ENCODE results near the gene KBTBD12.

Gene KBTBD12

DNA sequence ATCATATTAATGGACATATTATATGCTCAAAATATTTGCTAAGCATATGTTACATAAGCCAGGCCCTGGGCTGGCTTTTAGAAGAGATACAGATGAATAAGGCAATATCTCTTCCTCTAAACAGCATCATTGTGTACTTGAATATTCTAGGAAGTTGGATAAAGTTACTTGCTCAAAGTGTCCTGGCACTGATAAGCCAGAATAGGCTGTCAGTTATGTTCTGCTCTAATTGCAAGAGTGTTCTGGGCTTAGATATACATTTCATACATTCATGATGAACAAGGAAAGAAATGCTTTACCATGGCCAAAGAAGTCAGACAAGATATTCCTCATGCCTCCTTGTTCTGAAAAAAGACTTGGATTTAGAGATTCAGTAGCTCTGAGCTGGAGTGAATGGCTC is 40.7 kb downstream of the KBTBD12 start:
- DNase-seq, result no peak

DNA sequence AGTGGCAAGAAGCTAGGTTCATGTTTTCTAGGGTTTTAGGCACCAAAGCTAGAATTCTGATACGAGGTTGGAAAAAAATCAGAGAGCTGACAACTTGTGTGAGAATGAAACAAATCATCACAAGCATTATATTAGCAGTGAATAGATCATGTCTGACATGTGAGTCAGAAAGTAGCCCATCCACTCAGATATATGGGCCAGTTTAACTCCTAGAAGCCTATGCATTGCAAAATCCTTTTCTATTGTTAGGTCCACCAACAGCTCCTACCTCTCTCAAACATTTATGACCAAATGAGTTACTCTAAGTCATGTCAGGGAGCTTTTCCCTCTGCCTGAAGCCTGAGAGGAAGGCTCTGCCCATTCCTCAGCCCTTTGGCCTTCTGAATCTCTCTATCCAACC is 44.0 kb downstream of the KBTBD12 start:
- no peak for DNase-seq

DNA sequence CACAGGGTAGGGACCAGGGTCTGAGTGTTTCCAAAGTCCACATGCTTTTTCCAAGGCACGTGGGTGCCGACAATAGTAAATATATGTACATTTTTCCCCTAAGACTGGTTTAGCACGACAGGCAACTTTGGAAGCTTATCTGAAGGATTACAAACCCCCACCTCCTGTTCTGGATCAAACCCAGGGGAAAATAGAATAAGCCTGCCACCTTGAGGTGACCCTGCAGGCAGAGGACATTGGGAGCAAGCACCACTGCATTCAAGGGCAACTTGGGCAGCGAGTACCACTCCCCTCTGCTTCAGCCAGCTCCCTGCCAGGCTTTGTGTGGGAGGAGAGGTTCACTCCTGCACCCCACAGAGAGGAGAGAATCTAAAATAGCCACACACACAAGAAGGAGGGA is 44.8 kb downstream of the KBTBD12 start:
- DNase-seq, result no peak

DNA sequence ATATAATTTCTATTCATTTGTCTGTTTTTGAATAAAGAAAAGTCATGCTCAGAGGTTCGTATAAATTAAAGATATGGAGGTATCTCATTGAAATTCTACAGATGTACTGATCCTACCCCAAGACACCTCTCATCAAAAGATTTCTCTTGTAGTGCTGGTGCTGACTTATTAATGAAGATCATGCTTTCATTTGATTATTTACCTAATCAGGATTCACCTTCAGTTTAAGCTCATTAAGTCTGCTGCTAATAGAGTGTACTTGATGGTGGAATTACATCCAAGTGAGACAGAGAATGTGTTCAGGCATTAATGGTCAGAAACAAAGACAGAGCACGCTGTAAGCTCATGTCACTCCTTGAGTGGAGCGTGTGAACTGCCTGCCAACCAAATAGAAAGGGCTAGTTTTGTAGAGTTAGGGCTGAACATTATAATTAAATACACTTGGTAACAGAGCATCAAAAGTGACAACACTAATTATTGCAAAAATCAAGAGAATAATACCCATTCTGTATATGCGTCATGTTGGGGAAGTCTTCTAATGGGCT is 45.5 kb downstream of the KBTBD12 start:
- no peak for DNase-seq

DNA sequence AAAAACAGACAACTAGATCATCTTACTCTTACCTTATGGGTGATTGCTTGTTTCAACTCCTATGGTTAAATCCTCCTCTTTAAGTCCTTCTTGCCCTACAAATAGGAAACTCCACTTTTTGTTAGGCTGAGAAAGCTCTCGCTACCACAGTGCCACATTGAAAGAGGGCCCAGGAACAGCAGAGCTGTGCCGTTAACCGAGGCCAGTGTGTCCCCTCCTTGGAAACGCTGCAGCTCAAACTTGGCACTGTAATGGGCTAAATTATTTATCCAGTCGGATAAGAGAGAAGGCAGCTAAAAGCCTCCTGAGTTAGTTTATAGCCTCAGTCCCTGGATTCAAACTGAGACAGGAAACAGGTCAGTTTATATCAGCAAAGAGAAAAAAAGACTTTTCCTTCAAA is 46.1 kb downstream of the KBTBD12 start:
- DNase-seq, result no peak

DNA sequence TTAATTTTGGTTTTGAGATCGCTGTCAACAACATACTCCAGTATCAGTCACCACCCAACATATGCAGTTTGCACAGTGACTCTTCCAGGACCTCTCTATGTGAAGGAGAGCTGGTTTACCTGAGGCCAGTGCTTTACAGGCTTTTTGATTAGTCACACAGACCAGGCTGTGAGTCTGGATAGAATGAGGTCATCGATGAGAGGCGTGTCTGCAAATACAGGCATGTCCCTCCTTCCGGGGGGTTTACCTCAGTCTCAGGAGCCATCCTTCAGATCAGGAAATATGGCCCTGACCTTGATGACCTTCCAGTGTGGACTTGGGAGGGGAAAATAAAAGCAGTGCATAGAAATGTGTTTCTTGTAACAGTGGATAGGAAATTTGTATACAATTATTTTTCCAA is 46.9 kb downstream of the KBTBD12 start:
- no peak for DNase-seq

DNA sequence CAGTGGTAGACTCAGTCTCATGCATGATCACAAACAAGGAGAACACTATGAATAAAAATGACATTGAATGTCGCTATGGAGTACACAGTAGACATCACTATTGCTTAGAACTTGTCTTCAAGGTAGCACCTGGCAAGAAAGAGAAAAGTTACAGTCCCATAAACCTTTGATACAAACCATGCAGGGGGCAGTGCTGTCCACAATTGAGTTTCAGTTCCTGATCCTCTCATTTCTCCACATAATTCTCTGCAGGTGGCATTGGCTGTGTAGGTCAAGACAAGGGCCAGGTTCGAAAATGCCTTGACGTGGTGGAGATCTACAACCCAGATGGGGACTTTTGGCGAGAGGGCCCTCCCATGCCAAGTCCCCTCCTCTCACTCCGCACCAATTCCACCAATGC is 47.9 kb downstream of the KBTBD12 start:
- DNase-seq, result no peak

DNA sequence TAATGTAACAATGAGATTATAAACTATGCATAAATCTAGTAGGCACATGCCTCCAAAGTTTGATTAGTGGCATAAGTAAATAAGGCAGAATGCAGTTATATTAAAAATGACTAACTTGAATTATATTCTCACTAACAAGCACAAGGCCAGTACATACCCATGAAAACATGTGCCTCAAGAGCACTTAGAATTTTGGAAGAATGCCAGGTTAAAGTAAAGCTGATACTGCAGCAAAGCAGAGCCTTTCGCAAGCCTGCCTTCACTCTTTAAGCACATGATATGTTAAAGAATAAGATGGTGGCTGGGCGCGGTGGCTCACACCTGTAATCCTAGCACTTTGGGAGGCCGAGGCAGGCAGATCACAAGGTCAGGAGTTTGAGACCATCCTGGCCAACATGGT is 49.0 kb downstream of the KBTBD12 start:
- DNase-seq, result no peak

DNA sequence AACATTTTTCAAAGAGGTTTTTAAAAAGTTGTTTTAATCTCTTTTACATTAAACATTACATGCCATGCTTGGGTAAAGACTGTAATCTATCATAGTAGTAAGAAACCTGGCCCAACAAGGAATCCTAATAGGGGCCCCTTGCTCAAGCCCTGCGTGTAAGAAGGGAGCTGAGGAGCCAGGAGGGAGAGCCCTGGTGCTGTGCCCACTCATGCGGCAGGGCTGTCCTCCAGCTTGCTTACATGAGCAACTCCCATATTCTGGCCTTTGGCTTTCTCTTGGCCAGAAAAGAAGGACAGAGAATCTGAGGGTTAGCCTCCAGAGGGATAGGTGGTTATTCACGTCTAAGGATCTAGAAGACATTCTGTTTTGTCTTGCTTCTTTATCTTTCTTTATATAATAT is 49.8 kb downstream of the KBTBD12 start:
- DNase-seq, result no peak

DNA sequence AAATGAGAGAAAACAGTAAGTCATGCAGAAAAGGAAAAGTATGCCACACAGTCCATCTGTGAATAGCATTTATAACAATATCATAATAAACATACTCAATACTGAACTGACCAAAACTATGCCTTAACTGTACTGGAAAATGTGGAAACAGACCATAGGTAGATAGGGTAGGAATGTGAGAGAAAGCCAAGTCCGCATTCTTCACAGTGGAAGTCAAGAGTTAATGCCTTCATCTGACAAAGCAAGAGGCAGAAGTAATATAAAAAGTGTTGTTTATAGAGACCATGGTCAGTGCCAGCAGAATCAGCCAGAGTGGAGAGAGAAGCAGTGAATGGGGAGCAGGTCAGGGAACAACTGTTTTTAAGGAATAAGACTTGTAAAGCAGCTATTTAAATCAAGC is 52.3 kb downstream of the KBTBD12 start:
- DNase-seq, result no peak

DNA sequence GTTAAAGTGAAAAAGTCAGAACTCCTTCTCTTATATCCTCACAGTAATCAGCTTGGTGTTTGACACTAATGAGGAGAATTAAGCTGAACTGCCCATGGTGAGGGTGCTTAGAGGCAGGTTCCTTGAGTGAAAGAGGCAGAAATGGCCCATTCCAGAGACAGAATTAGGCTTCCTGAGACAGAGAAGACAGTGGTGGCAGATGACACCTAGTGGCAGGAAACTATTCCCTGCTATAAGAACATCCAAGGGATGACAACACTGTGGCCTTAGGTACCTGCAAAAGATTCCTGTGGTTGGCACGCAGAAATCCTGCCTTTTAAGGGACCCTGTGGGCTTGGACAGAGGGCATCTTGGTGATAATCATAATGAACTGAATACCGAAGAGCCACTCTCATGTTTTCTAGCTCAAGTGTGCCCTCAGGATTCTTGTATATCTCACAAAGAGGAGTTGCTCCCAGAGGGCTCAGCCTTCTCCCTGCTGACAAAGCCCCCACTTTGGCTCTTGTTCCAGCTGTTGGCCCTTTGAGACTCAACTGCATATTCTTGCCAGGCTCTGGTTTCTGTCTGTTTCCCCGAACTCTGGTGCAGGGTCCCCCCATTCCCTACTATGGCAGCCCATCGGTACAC is 56.0 kb downstream of the KBTBD12 start:
- DNase-seq, result peak; percentile 22

DNA sequence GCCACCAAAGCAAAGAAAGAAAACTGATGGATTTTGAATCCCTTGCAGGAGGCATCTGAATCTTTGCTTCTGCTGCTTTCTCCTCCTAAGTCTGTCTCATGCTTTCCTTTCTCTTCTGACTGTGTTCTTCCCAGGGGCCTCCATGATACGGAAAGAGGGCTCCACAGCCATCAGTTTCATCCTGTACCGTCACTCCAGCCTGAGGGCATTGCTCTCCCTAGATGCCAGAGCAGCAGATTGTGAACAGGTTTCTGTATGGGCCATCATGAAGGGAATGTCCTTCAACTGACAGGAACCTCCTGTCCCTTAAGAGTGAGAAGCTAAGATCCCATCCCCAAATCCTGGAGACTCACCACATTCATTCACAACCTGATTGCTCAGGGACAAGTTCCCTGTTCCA is 59.2 kb downstream of the KBTBD12 start:
- DNase-seq, result no peak

DNA sequence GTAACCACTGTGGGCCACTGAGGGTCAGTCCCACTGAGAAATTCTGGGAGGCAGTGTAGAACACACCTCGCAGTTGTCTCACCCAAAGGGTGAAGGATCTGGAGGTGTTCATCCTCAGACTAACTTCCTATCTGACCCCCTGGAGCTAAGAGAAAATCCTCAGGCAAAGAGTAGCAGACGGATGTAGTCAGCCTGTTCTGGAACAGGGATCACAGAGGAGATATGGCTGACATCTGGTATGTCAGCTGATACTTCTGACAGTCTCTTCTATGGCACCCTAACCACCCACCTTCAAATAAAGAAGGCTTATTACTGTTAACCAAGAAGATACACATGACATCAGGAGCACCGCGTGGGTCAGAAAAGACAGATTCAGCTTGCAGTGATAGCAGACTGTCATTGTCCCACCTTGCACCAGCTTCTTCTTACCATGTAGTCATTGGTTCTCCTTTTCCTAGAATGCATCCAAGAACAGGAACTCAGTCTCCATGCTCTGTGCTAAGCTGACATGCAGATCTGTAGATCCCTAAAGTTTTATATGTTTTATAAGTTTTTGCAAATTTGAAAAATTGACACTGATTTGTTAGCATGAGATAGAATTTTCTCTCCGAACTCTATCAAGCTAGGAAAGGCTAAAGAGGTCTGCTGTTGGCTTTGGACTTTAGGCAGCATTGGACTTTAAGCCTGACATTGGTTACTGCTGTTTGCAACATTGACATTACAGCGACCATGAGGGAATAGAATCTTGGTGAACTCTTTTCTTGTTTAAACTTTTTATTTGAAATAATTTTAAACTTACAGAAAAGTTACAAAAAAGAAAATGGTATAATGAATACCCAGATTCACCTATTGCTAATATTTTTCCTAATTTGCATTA is 60.4 kb downstream of the KBTBD12 start:
- no peak for DNase-seq

DNA sequence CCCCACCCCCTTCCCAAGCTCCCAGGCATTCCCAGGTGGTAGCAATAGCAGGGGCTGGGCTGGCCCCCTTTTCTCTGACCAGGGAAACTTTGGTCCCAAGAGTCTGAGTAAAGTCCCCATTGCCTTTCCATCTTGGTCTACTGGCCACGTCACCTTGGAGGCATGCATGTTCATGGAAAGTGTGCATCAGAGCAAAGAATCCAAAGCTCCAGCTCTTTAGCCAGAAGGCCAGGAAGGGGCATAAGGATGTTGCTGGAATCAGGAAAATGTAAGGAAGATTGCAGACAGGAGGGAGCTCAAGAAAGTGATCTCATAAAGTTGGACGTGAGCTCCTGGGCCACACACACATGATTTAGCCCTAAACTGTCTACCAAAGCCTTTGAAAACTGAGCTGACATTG is 63.6 kb downstream of the KBTBD12 start:
- no peak for DNase-seq

DNA sequence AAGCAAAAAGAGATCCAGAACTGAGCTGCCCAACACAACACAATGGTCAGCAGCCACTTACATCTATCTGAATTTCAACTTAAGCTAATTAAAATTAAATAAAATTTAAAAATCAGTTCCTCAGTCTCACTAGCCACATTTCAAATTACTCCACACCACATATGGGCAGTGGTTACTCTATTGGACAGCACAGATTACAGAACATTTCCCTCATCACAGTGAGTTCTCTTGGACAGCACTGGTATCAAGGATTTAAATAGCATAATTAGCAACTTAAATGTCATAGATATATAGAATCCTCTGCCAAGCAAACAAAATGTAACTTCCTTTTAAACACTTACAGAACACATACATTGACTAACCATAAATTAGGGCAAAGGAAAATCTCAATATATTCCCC is 64.4 kb downstream of the KBTBD12 start:
- DNase-seq, result no peak

DNA sequence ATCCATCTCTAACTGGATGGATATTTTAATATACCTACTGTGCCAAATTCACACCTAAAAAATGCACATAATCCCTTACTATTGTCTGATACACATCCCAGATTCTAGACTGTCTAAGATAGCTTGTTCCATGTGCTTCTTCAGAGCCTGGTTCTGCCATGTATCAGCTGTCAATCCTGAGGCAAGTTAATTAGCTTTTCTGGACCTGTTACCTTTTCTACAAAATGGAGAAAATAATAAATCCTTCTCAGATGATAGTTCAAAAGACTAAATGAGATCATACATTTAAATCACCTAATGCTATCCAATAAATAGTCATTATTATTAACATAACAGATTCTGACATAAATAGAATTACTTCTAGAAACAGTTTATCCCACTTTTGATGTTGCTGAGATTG is 66.1 kb downstream of the KBTBD12 start:
- no peak for DNase-seq

DNA sequence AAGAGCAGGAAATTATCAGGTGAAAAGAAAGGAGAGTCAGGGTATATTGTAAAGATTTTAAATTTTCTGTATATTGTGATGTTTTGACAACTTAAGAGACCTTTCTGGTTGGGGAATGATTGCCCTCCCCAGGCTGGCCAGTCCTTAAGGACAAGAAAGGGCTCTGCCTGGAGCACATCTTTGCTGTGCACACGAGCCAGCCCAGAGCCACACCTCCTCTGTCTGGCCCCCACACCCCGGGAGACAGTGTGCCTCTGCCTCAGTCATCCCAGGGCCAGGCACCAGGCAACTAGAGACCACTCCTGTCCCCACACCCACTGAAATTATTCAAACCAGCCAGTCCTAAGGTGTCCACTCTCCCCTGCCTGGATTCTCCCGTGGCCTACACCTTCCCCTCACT is 67.1 kb downstream of the KBTBD12 start:
- no peak for DNase-seq

DNA sequence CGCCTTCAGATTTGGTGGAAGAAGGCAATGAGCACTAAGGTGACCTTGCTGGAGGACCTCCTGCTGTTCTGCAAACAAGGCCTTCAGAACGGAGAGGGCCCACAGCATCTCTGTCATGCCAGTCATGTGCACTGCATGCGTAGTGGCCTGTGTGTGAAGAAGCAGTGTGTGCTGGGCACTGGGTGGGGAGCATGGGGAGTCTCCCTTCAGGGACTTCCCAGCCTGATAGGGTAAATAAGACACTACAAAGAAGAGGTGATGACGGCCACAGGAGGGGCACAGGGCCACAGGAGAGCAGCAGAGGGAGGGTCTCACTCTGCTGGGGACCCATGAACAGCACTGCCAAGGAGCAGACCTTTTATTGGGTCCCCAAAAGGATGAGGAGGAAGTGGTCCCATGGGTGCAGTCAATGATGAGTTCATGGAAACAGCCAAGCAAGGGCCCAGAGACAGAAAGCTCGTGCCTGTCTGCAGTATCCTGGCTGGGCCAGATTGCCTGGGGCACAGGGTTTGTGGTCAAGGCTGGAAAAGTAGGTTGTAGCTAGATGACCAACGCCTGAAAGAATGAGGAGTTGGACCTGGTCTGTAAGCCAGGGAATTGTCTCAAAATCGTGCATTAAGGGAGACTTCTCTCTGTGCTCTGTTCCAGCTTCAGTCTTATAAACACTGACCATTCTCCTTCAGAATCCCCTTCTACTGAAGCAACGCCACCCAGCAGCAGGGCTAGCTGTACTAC is 69.4 kb downstream of the KBTBD12 start:
- no peak for DNase-seq

DNA sequence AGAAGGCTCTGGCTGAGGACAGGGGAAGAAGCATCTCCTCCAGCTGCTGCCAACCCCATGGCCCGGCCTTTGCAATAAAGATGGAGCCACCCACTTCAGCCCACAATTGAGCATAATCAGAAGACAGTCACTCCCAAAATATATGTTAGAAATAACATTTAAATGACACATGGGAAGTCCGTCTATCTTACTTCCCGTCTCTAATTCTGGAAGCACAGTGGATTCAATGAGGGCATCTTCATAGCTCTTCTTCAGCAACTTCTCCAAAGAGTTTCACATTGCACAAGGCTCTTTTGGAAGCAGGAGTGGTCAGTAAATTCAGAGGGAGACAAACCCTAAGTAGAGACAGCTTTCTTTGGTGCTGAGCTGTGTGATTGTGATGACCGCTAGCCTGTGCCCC is 70.2 kb downstream of the KBTBD12 start:
- no peak for DNase-seq

DNA sequence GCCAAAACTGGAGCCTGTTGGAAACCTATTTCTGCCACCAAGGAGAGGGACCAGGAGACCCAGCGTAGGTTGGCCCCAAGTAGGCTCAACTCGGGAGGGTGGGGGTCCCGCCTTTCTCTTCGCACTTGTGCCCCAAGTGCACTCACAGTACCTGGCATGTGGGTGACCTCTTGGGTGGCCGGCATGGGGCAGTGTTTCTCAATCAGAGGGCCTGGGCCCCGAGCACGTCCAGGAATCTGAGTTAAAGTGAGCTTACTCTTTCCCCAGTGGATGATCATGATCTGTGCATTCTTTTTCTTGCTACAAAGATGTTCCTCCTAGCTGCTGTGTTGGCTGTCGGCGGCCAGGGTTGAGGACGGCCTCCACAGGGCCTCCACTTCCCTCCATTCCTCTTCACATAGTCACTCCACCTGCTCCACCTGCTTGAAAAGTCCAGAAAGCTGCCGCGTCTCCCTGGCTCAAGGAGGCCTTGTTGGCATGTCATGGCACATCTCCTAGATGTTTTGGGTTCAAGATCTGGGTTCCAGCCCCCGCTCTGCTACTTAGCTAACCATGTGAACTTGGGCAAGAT is 70.7 kb downstream of the KBTBD12 start:
- DNase-seq, result no peak

DNA sequence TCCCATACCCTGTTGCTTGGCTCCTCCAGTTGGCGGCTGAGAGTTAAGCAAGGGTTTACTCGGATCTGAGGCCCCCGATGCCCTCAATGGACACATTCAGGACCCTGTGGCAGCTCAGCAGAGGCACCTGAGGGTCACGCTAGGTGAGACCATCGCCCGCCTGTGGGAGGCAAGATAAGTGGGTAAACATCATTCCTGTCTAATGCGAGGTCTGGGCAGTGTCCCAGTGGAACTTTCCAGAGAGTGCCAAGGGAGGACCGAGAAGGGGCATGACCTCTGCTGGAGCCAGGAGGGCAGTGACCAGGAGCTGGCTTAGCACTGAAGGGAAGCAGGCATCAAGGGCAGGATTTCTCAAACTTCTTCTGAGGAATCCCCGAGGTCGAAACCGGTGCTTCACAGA is 71.8 kb downstream of the KBTBD12 start:
- DNase-seq, result no peak

DNA sequence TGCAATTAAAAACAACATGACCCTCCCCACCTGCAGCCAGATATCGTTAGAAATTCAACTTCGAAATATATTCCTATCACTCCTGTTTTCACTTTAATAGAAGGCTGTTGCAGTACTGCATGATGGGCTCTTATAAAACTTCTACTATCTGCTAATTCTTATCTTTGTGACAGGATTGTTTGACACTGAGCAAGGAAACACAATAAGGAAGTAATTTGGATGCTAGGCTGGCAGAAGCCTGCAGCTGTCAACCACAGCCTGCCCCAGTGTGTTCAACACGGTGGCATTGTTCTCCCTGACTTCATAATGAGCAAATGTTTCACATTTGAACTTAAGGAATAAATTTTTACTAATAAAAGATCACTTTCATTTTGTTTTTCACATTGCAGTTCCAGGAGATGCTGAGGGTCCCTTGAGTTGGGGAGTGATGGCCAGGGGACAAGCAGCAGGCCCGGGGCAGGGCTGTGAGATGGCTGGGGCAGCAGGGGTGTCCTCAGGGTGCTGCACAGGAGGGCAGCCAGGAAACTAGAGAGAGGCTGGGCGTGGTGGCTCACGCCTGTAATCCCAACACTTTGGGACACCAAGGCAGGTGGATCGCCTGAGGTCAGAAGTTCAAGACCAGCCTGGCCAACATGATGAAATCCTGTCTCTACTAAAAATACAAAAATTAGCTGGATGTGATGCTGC is 72.4 kb downstream of the KBTBD12 start:
- DNase-seq, result no peak

Data from activated CD4-positive, alpha-beta T cell treated with anti-CD3 and anti-CD28 coated beads, Interleukin-10, Interleukin-2, amounts not matched to agents 100 ng/mL and 50 ng/mL, durations not matched to agents 16 hours and 8 hours (primary cell).